DND-41 (cell line): Measurements from ENCODE around the gene TRIM72.

Experiments used
- ATAC-seq: fragments of 200-7000 bp; cut with Tn5 transposase; 3 replicates; pipeline ENCODE4 v1.9.1; 2021; ENCODE audit warnings: low read depth; ENCODE audit not compliant: insufficient read depth
- DNase-seq: peaks from one replicate; pipeline ENCODE4 v3.0.0-alpha.2; 2020
- H2AFZ ChIP-seq: 2 replicates; pipeline ENCODE4 v1.6.0; 2012; ENCODE audit warnings: low read depth, low read length
- H3K27ac ChIP-seq: 2 replicates; pipeline ENCODE4 v1.5.1; 2012; ENCODE audit warnings: low read length, inconsistent platforms
- H3K27me3 ChIP-seq: fragments of 200-600 bp; sonication (generic); 2 replicates; pipeline ENCODE4 v1.6.0; 2012; ENCODE audit warnings: low read length, mild to moderate bottlenecking, inconsistent platforms; ENCODE audit not compliant: insufficient read depth, poor library complexity
- H3K36me3 ChIP-seq: 2 replicates; pipeline ENCODE4 v1.5.1; 2012; ENCODE audit warnings: low read length, inconsistent platforms; ENCODE audit not compliant: insufficient read depth
- H3K4me1 ChIP-seq: 2 replicates; pipeline ENCODE4 v1.5.1; 2012; ENCODE audit warnings: mild to moderate bottlenecking, low read length; ENCODE audit not compliant: insufficient read depth
- H3K4me2 ChIP-seq: 2 replicates; pipeline ENCODE4 v1.6.0; 2012; ENCODE audit warnings: mild to moderate bottlenecking, moderate library complexity, low read length, inconsistent platforms; ENCODE audit not compliant: insufficient read depth
- H3K4me3 ChIP-seq, 2 experiments: fragments of 200-600 bp in 1 of 2; shearing (Covaris generic) in 1 of 2; 2 replicates each; pipeline ENCODE4 v1.5.1; 2012 to 2016; ENCODE audit warnings: inconsistent platforms in 2 of 2, low read length in 2 of 2, mild to moderate bottlenecking in 2 of 2, low read depth in 1 of 2, moderate library complexity in 1 of 2
- H3K79me2 ChIP-seq: 2 replicates; pipeline ENCODE4 v1.6.0; 2012; ENCODE audit warnings: low read length, inconsistent platforms; ENCODE audit not compliant: insufficient read depth
- H3K9ac ChIP-seq: 2 replicates; pipeline ENCODE4 v1.6.0; 2012; ENCODE audit warnings: low read depth, mild to moderate bottlenecking, inconsistent platforms, low read length, moderate library complexity
- H3K9me3 ChIP-seq: 2 replicates; pipeline ENCODE4 v1.5.1; 2012; ENCODE audit warnings: low read length, moderate library complexity, mild to moderate bottlenecking, inconsistent platforms; ENCODE audit not compliant: insufficient read depth, severe bottlenecking
- H4K20me1 ChIP-seq: 2 replicates; pipeline ENCODE4 v1.6.0; 2012; ENCODE audit warnings: low read length; ENCODE audit not compliant: insufficient read depth
- CTCF ChIP-seq: IDR thresholded peaks from 2 replicates; pipeline ENCODE4 v1.5.1; 2012; ENCODE audit warnings: borderline replicate concordance, low read length, moderate library complexity, mild to moderate bottlenecking; ENCODE audit not compliant: poor library complexity, severe bottlenecking; ENCODE audit errors: extremely low read depth
- EZH2 ChIP-seq: IDR thresholded peaks from 3 replicates; pipeline ENCODE4 v1.6.1; 2012; ENCODE audit warnings: borderline replicate concordance, low read depth, mild to moderate bottlenecking, moderate library complexity, low read length, inconsistent platforms; ENCODE audit not compliant: severe bottlenecking

TRIM72 gene

GRCh38 chr16:31190061-31190460 lies 23.9 kb upstream of the TRIM72 start:
- Histone ChIP-seq H3K9me3 (no peaks in the 10 kb centered on the region), H3K4me3 (no peak overlapping the region), H3K9ac (no peak overlapping the region), H4K20me1 (peaks cover 98% of the 10 kb centered on the region), H3K27me3 (no peaks in the 10 kb centered on the region), H3K27ac (no peak overlapping the region), H3K79me2 (peaks cover 77% of the 10 kb centered on the region), H3K4me2 (no peak overlapping the region), H2AFZ (no peak overlapping the region), H3K4me1 (peaks cover 9% of the 10 kb centered on the region; the same call in 1 of the 2 replicates), H3K36me3 (peaks cover 100% of the 10 kb centered on the region)
- TF ChIP-seq EZH2 (no peak), CTCF (no peak)
- DNase-seq (no peak), ATAC-seq (no peak)

- H3K4me2 ChIP-seq: no peak overlapping the region
- H3K4me3 ChIP-seq: no peak overlapping the region
- H3K27ac ChIP-seq: no peak overlapping the region
- DNase-seq: no peak
- H3K9me3 ChIP-seq: no peaks in the 10 kb centered on the region
- peaks cover 68% of the 10 kb centered on the region for H3K79me2 ChIP-seq
- no peak for TF ChIP-seq EZH2
- TF ChIP-seq CTCF: no peak
- peaks cover 97% of the 10 kb centered on the region for H4K20me1 ChIP-seq
- H3K9ac ChIP-seq: no peak overlapping the region
- H3K27me3 ChIP-seq: no peaks in the 10 kb centered on the region
- peaks cover 4% of the 10 kb centered on the region; the same call in 1 of the 2 replicates for H3K4me1 ChIP-seq
- H2AFZ ChIP-seq: no peak overlapping the region
- H3K36me3 ChIP-seq: peaks cover 100% of the 10 kb centered on the region
- ATAC-seq: no peak
These were observed 23.0 kb upstream of the TRIM72 start for GRCh38 chr16:31190818-31191444.

GRCh38 chr16:31191697-31192428 lies 22.1 kb upstream of the TRIM72 start:
- no peak overlapping the region for H3K27ac ChIP-seq
- no peak overlapping the region for H3K4me3 ChIP-seq
- peaks cover 59% of the 10 kb centered on the region for H3K79me2 ChIP-seq
- H3K9me3 ChIP-seq: no peaks in the 10 kb centered on the region
- peaks cover 97% of the 10 kb centered on the region for H3K36me3 ChIP-seq
- no peak for ATAC-seq
- no peaks in the 10 kb centered on the region for H3K27me3 ChIP-seq
- peaks cover 3% of the 10 kb centered on the region; the same call in 1 of the 2 replicates for H3K4me1 ChIP-seq
- DNase-seq: no peak
- TF ChIP-seq CTCF (no peak), EZH2 (no peak)
- peaks cover 94% of the 10 kb centered on the region for H4K20me1 ChIP-seq
- H3K4me2 ChIP-seq: no peak overlapping the region
- H3K9ac ChIP-seq: no peak overlapping the region
- no peak overlapping the region for H2AFZ ChIP-seq
